Dendritic cell treated with granulocyte-macrophage colony-stimulating factor and Interleukin-4, amounts not matched to agents 40 ng/mL and 50 ng/mL, for 4 days (primary cell): ENCODE data around the gene SOCS2.
"Not testable (repeated sequence)": the region's sequence is repeated elsewhere in the genome, so short reads cannot be mapped to it uniquely, and the experiment has no call there.

ENCODE experiments used
- H3K27ac Mint-ChIP-seq: one replicate; pipeline ENCODE4 v1.8.0; 2022; ENCODE audit warnings: mild to moderate bottlenecking, mixed read lengths
- H3K27me3 Mint-ChIP-seq: one replicate; pipeline ENCODE4 v1.8.0; 2022; ENCODE audit warnings: mild to moderate bottlenecking, mixed read lengths
- H3K36me3 Mint-ChIP-seq: one replicate; pipeline ENCODE4 v1.8.0; 2022; ENCODE audit warnings: low read depth, mixed read lengths
- H3K4me1 Mint-ChIP-seq: one replicate; pipeline ENCODE4 v1.8.0; 2022; ENCODE audit warnings: low read depth, mixed read lengths
- H3K4me3 Mint-ChIP-seq: one replicate; pipeline ENCODE4 v1.8.0; 2022; ENCODE audit warnings: mild to moderate bottlenecking, moderate library complexity, mixed read lengths
- H3K9me3 Mint-ChIP-seq: one replicate; pipeline ENCODE4 v1.8.0; 2022; ENCODE audit warnings: mixed read lengths
- intact Hi-C: fragments of 100-400 bp; cut with micrococcal nuclease; formaldehyde crosslinking; loops from one replicate; pipeline ENCODE4 v1.15.0; 2022

SOCS2 gene

GRCh38 chr12:93550748-93551611 is 21.5 kb upstream of the SOCS2 start:
- H3K4me3 Mint-ChIP-seq, result no peak overlapping the region
- no peaks in the 10 kb centered on the region for H3K36me3 Mint-ChIP-seq
- H3K4me1 Mint-ChIP-seq, result no peaks in the 10 kb centered on the region
- intact Hi-C loops, result no loop called here
- no peaks in the 10 kb centered on the region for H3K27me3 Mint-ChIP-seq
- H3K9me3 Mint-ChIP-seq, result no peaks in the 10 kb centered on the region
- no peak overlapping the region for H3K27ac Mint-ChIP-seq

DNA sequence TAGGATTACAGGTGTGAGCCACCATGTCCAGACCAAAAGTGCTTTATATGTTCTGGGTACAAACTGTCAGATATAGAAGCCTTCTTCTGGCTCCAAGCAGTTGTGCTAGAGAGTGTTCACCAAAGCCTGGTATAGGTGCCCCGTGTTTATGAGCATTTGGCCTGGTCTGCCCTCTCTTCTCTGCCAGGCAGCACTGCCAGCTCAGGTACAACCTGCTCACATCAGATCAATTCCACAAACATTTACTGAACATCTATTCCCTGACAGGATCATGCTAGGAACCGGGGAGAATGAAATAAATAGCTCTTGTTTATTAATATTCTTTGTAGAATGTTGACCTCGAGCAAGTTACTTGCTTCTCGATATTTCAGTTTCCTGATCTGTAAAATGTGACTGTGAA is 20.0 kb upstream of the SOCS2 start:
- Mint-ChIP-seq H3K4me1 (no peaks in the 10 kb centered on the region), H3K9me3 (no peaks in the 10 kb centered on the region), H3K36me3 (no peaks in the 10 kb centered on the region), H3K27ac (no peak overlapping the region), H3K4me3 (no peak overlapping the region), H3K27me3 (no peaks in the 10 kb centered on the region)
- intact Hi-C loops, result no loop called here

GRCh38 chr12:93557879-93558278 is 14.6 kb upstream of the SOCS2 start:
- intact Hi-C loops, H3K4me3 Mint-ChIP-seq, H3K27me3 Mint-ChIP-seq, H3K4me1 Mint-ChIP-seq, H3K36me3 Mint-ChIP-seq, H3K27ac Mint-ChIP-seq: not testable (repeated sequence)
- H3K9me3 Mint-ChIP-seq, result peaks cover 27% of the 10 kb centered on the region

GRCh38 chr12:93558685-93559084 is 13.8 kb upstream of the SOCS2 start:
- H3K27me3 Mint-ChIP-seq, H3K36me3 Mint-ChIP-seq, H3K4me3 Mint-ChIP-seq, intact Hi-C loops, H3K4me1 Mint-ChIP-seq, H3K27ac Mint-ChIP-seq: not testable (repeated sequence)
- H3K9me3 Mint-ChIP-seq, result peaks cover 27% of the 10 kb centered on the region

DNA sequence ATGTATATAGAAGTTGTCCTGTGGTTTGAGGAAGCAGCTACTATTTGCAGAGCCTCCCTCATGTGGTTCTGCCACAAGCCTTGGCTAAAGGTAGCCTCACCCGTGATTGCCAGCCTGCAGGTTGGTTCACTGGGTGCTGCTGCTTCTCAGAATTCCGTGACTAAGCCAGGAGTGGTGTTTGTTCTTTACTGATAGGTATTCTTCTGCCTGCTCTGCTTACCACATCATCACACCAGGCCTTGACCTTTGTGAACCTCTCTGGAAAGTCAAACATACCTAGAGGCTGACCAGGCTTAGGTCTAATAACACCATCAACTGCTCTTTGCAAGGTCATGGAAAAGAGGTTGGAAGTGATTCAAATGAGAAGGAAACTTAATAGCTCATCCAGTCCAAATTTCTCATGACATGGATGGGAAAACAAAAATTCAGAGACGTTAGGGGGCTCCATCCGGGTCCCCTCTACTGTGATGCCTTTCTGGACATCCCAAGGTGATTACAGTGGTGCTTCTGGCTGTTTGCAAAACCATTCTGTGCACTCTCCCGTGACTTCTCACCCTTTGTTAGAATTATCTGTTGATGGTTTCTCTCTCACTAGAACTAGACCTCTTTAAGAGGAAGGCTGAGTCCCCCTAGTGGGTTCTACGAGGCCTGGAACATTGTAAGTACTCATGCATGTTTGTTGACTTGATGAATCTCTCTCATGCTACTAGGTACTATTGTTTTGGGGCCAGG is 8.5 kb upstream of the SOCS2 start:
- Mint-ChIP-seq H3K27me3 (peaks cover 36% of the 10 kb centered on the region), H3K4me3 (no peak overlapping the region), H3K27ac (no peak overlapping the region), H3K9me3 (peaks cover 12% of the 10 kb centered on the region), H3K36me3 (peaks cover under 1% of the 10 kb centered on the region), H3K4me1 (peaks cover 7% of the 10 kb centered on the region)
- intact Hi-C loops, result loop anchor here (10.0 kb wide), 1 partner anchor 511 kb away; no protein-coding TSS in a partner anchor

DNA sequence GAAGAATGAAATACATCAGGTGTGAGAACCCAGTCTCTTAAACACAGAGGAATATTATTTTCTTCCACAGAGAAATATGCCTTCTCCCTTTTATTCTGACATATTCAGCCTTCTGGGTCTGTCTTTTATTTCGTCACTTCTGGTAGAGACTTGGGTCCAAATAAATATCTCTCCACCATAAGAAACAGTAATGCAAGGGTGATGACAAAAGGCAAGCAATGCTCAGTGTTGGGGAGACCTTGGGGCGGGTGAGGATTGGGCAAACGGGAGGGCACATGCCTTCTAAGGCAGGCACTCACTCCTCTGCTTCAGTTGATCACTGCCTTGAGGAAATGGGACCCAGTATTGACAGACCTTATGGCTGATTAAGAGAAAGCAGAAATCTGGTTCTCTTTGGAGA is 6.7 kb upstream of the SOCS2 start:
- Mint-ChIP-seq H3K9me3 (peaks cover 3% of the 10 kb centered on the region), H3K4me1 (peaks cover 7% of the 10 kb centered on the region), H3K27me3 (peaks cover 38% of the 10 kb centered on the region), H3K4me3 (no peak overlapping the region), H3K36me3 (peaks cover 9% of the 10 kb centered on the region), H3K27ac (no peak overlapping the region)
- intact Hi-C loops, result loop anchor here (10.0 kb wide), 1 partner anchor 509 kb away; no protein-coding TSS in a partner anchor

DNA sequence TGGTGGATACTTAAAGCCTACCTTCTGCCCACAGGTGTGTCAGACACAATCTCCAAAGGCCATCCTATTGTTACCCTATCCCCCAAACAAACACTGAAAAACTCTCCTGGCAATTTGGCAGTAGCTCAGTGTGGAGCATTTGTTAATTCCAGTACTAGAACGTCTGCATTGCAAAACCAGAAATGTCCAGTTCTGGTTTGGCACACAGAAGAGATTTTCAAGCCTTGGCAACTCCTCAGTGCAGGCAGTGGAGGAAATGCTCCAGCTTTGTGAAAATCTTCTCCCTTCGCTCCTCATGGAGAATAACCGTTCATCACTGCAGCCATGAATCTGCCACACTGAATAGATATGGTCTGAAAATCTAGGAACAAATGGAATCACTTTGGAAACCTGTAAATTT is 5.3 kb upstream of the SOCS2 start:
- intact Hi-C loops, result loop anchor here (10.0 kb wide), 1 partner anchor 508 kb away; no protein-coding TSS in a partner anchor
- Mint-ChIP-seq H3K4me3 (no peak overlapping the region), H3K9me3 (no peaks in the 10 kb centered on the region), H3K4me1 (peaks cover 9% of the 10 kb centered on the region), H3K27ac (no peak overlapping the region), H3K27me3 (peaks cover 38% of the 10 kb centered on the region), H3K36me3 (peaks cover 11% of the 10 kb centered on the region)

DNA sequence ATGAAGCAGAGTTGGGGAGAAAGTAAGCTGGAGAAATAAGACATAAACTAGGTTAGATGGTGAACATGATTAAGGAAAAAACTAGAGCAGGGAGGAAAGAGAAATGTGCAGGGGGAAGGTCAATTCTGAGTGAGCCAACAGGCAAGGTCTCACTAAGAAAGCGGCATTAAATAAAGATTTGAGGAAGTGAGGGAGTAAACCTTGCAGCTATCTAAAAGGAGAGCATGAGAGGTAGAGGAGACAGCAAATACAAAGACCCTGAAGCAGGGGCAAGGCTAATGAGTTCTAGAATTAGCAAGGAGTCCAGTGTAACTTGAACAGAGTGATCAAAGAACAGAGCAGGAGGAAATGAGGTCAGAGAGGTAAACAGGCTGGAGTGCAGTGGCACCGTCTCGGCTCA is 4.4 kb upstream of the SOCS2 start:
- Mint-ChIP-seq H3K4me1 (peaks cover 19% of the 10 kb centered on the region), H3K9me3 (no peaks in the 10 kb centered on the region), H3K4me3 (no peak overlapping the region), H3K27me3 (peaks cover 47% of the 10 kb centered on the region), H3K27ac (no peak overlapping the region), H3K36me3 (peaks cover 16% of the 10 kb centered on the region)
- intact Hi-C loops, result loop anchor here (2.0 to 10.0 kb wide), 2 partner anchors 65 to 507 kb away; no protein-coding TSS in a partner anchor

GRCh38 chr12:93569301-93569655 is 3.2 kb upstream of the SOCS2 start:
- no peaks in the 10 kb centered on the region for H3K9me3 Mint-ChIP-seq
- H3K27me3 Mint-ChIP-seq, result peaks cover 55% of the 10 kb centered on the region
- peak overlapping the region; percentile 93 for H3K27ac Mint-ChIP-seq
- intact Hi-C loops, result loop anchor here (1.0 to 10.0 kb wide), 5 partner anchors 66 to 533 kb away; no protein-coding TSS in a partner anchor
- H3K4me1 Mint-ChIP-seq, result peaks cover 28% of the 10 kb centered on the region
- peaks cover 16% of the 10 kb centered on the region for H3K36me3 Mint-ChIP-seq
- peak overlapping the region; percentile 86 for H3K4me3 Mint-ChIP-seq

DNA sequence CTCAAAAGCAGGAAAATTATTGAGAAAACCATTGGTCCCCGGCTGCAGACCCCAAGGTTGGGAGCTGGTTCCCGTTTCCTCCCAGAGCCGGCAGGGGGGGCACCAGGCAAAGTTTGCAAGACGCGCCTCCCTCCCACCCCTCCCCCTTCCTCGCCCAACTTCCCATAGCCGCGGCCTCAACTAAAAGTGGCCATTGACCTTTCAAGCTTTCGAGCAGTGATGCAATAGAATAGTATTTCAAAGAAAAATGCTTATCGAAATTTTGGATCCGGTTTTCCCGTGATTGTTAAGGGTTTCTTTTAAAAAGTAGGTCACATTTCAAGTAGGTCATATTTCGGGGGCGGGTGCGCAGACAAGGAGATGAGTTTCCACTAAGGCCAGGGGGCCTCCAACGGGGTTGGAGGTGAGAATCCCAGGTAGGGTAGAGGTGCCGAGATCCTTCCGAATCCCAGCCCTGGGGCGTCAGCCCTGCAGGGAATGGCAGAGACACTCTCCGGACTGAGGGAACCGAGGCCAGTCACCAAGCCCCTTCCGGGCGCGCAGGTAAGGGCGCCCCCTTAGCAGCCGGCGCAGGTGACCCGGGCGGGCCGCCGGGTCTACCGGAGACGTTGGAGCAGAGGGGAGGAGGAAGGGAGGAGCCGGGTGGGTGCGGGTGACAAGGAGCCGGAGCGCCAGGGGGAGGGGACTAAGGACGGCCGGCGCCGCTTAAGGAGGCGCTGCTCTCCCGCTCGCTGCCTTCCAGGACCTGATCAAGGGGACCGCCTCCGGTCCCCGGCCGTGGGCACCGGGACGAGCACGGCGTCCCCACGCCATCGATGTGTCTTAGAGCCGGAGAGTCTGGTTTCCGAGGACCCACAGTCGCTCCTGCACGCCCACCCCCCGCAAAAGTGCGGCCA is 2.6 kb upstream of the SOCS2 start:
- intact Hi-C loops, result loop anchor here (1.0 to 10.0 kb wide), 8 partner anchors 67 to 645 kb away; partner anchors contain the start of genes CRADD and EEA1
- Mint-ChIP-seq H3K4me1 (peaks cover 30% of the 10 kb centered on the region), H3K27me3 (peaks cover 60% of the 10 kb centered on the region), H3K4me3 (peak overlapping the region; percentile 86), H3K36me3 (peaks cover 20% of the 10 kb centered on the region), H3K27ac (peak overlapping the region; percentile 93), H3K9me3 (no peaks in the 10 kb centered on the region)

DNA sequence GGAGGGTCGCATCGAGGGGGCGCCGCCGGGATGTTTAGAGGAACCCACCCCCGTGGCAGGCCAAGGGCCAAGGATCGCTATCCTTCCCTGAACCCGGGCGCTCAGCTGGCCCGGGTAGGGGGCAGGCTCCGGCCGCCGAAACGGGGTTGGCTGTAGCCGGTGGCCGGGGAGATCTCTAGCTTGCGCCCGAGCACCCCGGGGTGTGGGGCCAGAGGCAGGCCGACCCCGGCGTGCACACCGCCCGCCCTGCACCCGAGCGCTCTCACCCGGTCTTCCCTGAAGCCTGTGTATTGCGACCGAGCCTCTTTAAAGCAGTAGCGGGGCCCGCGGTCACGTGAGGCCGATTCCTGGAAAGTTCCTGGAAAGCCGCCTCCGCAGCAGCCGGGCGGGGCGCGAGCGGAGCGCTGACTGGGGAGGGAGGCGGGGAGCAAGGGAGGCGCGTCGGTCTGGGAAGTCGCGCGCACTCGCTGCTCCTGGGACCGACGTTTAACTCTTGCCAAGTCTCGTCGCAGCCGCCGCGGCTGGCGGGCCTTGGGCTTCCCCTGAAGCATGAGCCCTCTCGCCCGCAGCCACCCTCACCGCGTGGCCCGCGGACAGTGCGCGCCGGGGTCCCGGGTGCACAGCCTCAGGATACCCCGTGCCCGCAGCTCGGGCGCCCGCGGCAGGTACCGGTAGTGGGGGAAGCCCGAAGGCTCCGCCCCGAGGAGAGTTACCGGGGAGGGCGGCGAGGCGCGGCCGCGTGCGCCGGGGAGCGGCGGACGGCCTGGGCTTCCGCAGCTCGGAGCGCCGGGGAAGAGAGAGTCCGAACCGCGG is 1.7 kb upstream of the SOCS2 start:
- Mint-ChIP-seq H3K36me3 (peaks cover 27% of the 10 kb centered on the region), H3K4me1 (peaks cover 32% of the 10 kb centered on the region), H3K9me3 (no peaks in the 10 kb centered on the region), H3K27me3 (peaks cover 68% of the 10 kb centered on the region), H3K27ac (peak overlapping the region; percentile 93), H3K4me3 (peak overlapping the region; percentile 86)
- intact Hi-C loops, result loop anchor here (2.0 to 10.0 kb wide), 3 partner anchors 106 to 646 kb away; partner anchors contain the start of genes CRADD and EEA1

DNA sequence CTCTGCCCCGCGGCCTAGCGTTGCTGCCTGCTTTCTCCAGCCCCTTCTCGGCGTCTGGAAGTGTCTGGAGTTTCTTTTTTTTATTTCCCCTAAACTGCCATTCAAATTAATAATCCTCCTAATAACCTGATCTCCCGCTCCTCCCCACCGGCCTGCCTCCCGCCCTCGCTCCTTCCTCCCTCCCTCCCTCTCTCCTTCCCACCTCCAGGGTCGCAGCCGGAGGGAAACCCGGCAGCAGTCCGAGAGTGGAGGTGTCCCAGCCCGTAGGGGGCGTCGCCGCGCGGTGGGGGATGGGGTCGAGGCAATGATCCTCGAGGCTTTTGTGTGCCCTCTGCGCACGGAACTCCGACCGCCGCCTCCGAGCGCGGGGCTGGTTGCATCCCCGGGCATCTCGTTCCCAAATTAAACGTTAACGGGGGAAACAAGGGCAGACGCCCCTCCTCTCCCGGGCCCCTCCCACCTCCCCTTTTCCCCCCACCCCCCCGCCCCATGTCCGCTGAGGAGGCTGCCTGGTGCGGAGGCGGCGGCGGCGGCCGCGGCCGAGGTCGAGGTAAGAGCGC is 1.0 kb upstream of the SOCS2 start:
- H3K36me3 Mint-ChIP-seq, result peaks cover 27% of the 10 kb centered on the region
- H3K27me3 Mint-ChIP-seq, result peaks cover 63% of the 10 kb centered on the region
- intact Hi-C loops, result loop anchor here (2.0 to 10.0 kb wide), 3 partner anchors 105 to 647 kb away; partner anchors contain the start of genes CRADD and EEA1
- peak overlapping the region; percentile 92 for H3K4me3 Mint-ChIP-seq
- H3K4me1 Mint-ChIP-seq, result peaks cover 32% of the 10 kb centered on the region
- peak overlapping the region; percentile 93 for H3K27ac Mint-ChIP-seq
- no peaks in the 10 kb centered on the region for H3K9me3 Mint-ChIP-seq
